ENCODE data around the gene MTX2. TPM values are rescaled to one million over a fixed set of nuclear protein-coding genes. Genes with fewer than 3 reads are reported as not detected.

The MTX2 gene
- total RNA-seq, 3 donors from 2014 or later, result 19.7 to 27.2 (median 23.6) TPM

DNA sequence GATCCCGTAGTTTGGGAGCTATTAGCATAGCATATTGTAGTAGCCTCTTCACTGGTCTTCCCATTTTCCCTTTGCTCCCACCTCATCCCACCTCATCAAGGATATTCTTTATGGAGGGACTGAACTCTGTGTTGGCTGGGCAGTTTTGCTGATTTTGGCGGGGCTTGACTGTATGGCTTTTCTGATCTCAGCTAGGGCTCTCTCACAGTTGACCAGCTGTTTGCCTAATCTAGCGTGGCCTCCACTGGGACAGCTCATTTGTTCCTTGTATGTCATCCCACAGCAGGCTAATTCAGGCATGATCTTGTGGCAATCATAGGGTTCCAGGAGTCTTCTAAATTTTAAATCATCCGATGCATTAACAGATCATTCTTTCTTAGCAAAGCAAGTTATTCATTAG, 30.2 kb upstream of the MTX2 start:
- Histone ChIP-seq H3K4me1 (no peaks in the 10 kb centered on the region), H3K4me3 (no peak overlapping the region), H3K27ac (no peak overlapping the region), H3K36me3 (no peaks in the 10 kb centered on the region), H3K9me3 (no peaks in the 10 kb centered on the region), H3K27me3 (no peaks in the 10 kb centered on the region)
- no peak for DNase-seq (ENCODE audit: low spot score in 2 of 2)
- intact Hi-C loops (cut with DNase I; ENCODE audit: low total_unique reads), result no loop called here
- TF ChIP-seq POLR2AphosphoS5 (IDR thresholded peaks at IDR 0.05) (no peak), POLR2A (IDR thresholded peaks at IDR 0.05) (no peak)
- TF ChIP-seq, protein P1, sequence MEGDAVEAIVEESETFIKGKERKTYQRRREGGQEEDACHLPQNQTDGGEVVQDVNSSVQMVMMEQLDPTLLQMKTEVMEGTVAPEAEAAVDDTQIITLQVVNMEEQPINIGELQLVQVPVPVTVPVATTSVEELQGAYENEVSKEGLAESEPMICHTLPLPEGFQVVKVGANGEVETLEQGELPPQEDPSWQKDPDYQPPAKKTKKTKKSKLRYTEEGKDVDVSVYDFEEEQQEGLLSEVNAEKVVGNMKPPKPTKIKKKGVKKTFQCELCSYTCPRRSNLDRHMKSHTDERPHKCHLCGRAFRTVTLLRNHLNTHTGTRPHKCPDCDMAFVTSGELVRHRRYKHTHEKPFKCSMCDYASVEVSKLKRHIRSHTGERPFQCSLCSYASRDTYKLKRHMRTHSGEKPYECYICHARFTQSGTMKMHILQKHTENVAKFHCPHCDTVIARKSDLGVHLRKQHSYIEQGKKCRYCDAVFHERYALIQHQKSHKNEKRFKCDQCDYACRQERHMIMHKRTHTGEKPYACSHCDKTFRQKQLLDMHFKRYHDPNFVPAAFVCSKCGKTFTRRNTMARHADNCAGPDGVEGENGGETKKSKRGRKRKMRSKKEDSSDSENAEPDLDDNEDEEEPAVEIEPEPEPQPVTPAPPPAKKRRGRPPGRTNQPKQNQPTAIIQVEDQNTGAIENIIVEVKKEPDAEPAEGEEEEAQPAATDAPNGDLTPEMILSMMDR (IDR thresholded peaks at IDR 0.05), result no peak

DNA sequence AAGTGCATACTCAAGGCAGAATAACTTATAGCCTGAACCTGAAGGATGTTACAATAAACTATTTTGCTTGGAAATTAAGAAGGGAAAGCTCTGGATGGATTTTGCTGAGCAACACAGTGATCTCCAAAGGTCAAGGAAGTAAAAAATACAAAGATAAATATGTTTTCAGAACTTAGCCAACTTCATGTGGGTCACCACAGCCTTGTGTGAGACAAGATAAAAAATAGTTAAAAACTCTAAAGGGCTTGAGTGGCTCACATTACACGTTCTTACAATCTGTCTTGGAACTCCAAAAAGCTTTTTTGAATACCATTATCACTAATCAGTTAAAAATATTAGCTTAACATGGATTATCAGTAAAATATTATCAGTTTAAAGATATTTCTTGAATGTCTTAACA, 28.9 kb upstream of the MTX2 start:
- Histone ChIP-seq H3K4me3 (no peak overlapping the region), H3K27ac (no peak overlapping the region)
- intact Hi-C loops (cut with DNase I; ENCODE audit: low total_unique reads), result loop anchor here (5.0 kb wide), 1 partner anchor 1187 kb away; no protein-coding TSS in a partner anchor

GRCh38 chr2:176242276-176242675, 27.0 kb upstream of the MTX2 start:
- Histone ChIP-seq H3K9me3 (no peaks in the 10 kb centered on the region), H3K4me3 (no peak overlapping the region), H3K27me3 (no peaks in the 10 kb centered on the region), H3K36me3 (no peaks in the 10 kb centered on the region), H3K4me1 (no peaks in the 10 kb centered on the region), H3K27ac (no peak overlapping the region)
- DNase-seq (ENCODE audit: low spot score in 2 of 2), result no peak
- intact Hi-C loops (cut with DNase I; ENCODE audit: low total_unique reads), result loop anchor here (5.0 kb wide), 1 partner anchor 1185 kb away; no protein-coding TSS in a partner anchor
- TF ChIP-seq POLR2A (IDR thresholded peaks at IDR 0.05) (no peak), POLR2AphosphoS5 (IDR thresholded peaks at IDR 0.05) (no peak)
- TF ChIP-seq, protein P1 (IDR thresholded peaks at IDR 0.05), result no peak

More for the DNA sequence above, 28.9 kb upstream of the MTX2 start:
- DNase-seq (ENCODE audit: low spot score in 2 of 2), result no peak
- no peaks in the 10 kb centered on the region for H3K9me3 ChIP-seq
- TF ChIP-seq POLR2A (IDR thresholded peaks at IDR 0.05) (no peak), POLR2AphosphoS5 (IDR thresholded peaks at IDR 0.05) (no peak)
- H3K4me1 ChIP-seq, result no peaks in the 10 kb centered on the region
- no peaks in the 10 kb centered on the region for H3K36me3 ChIP-seq
- no peaks in the 10 kb centered on the region for H3K27me3 ChIP-seq

DNA sequence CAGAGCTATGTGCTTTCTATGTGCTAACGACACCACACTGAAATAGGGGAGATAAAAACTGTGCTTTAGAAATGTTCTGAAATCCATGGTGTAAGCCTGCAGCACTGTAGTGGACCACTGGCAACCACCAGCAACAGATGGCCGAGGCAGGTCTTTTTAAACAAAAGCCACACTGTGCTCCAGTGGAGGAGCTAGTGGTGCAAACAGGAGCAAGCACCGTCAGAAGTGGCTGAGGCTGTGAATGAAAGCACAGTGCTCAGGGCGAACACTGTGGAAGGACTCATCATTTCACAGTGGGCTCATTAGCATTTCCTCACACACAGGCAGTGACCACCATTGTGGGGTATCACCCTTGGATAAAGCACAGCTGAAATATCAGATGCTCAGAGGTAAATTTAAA, 22.9 kb upstream of the MTX2 start:
- H3K4me3 ChIP-seq, result no peak overlapping the region
- TF ChIP-seq, protein P1 (IDR thresholded peaks at IDR 0.05), result no peak
- TF ChIP-seq POLR2AphosphoS5 (IDR thresholded peaks at IDR 0.05), result no peak
- TF ChIP-seq POLR2A (IDR thresholded peaks at IDR 0.05), result no peak
- no peaks in the 10 kb centered on the region for H3K4me1 ChIP-seq
- H3K27me3 ChIP-seq, result no peaks in the 10 kb centered on the region
- no peak for DNase-seq (ENCODE audit: low spot score in 2 of 2)
- H3K27ac ChIP-seq, result no peak overlapping the region
- no peaks in the 10 kb centered on the region for H3K36me3 ChIP-seq
- H3K9me3 ChIP-seq, result peaks cover 0 to 11% of the 10 kb centered on the region in 2 donors
- intact Hi-C loops (cut with DNase I; ENCODE audit: low total_unique reads), result loop anchor here (2.0 kb wide), 1 partner anchor 16 kb away; no protein-coding TSS in a partner anchor

DNA sequence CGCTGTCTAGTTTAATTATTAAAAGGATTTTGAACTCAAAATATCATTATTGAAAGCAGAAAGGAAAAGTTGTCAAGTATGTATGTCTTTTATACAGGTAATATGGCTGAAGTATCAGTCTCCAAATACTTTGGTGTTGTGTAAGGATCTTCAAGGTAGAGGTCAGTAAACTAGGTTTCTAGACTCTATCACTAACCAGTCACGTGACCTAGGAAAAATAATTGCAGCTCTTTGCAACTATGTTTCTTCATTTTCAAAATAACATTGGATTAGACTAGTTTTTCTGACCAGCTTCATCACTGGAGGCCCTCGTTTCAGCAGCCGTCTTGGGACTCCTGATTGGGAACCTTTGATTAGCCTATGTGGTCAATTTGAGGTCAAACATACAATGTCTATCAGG, 21.4 kb upstream of the MTX2 start:
- H3K27ac ChIP-seq, result no peak overlapping the region
- TF ChIP-seq POLR2AphosphoS5 (IDR thresholded peaks at IDR 0.05) (no peak), POLR2A (IDR thresholded peaks at IDR 0.05) (no peak)
- TF ChIP-seq, protein P1 (IDR thresholded peaks at IDR 0.05), result no peak
- H3K4me3 ChIP-seq, result no peak overlapping the region
- no peaks in the 10 kb centered on the region for H3K4me1 ChIP-seq
- H3K27me3 ChIP-seq, result no peaks in the 10 kb centered on the region
- H3K9me3 ChIP-seq, result peaks cover 0 to 11% of the 10 kb centered on the region in 2 donors
- no peak for DNase-seq (ENCODE audit: low spot score in 2 of 2)
- no peaks in the 10 kb centered on the region for H3K36me3 ChIP-seq
- intact Hi-C loops (cut with DNase I; ENCODE audit: low total_unique reads), result loop anchor here (2.0 kb wide), 1 partner anchor 17 kb away; no protein-coding TSS in a partner anchor
